Mammary epithelial cell (primary cell): ENCODE measurements around the gene RPS6KA2.

Source experiments
- EZH2 ChIP-seq: IDR thresholded peaks from 2 replicates; pipeline ENCODE4 v1.6.1; 2012; ENCODE audit warnings: low read length, inconsistent platforms, borderline replicate concordance
- TF ChIP-seq, protein P1 (sequence below), 2 donors: IDR thresholded peaks in 1 of 2; conservative IDR thresholded peaks in 1 of 2; 2 replicates each; pipeline ENCODE4 v1.5.1; 2011 to 2012; ENCODE audit warnings: inconsistent platforms in 2 of 2, low read length in 2 of 2, mild to moderate bottlenecking in 2 of 2, control low read depth in 1 of 2, low read depth in 1 of 2; ENCODE audit not compliant: insufficient read depth in 1 of 2; ENCODE audit errors: extremely low read depth in 1 of 2

DNA sequence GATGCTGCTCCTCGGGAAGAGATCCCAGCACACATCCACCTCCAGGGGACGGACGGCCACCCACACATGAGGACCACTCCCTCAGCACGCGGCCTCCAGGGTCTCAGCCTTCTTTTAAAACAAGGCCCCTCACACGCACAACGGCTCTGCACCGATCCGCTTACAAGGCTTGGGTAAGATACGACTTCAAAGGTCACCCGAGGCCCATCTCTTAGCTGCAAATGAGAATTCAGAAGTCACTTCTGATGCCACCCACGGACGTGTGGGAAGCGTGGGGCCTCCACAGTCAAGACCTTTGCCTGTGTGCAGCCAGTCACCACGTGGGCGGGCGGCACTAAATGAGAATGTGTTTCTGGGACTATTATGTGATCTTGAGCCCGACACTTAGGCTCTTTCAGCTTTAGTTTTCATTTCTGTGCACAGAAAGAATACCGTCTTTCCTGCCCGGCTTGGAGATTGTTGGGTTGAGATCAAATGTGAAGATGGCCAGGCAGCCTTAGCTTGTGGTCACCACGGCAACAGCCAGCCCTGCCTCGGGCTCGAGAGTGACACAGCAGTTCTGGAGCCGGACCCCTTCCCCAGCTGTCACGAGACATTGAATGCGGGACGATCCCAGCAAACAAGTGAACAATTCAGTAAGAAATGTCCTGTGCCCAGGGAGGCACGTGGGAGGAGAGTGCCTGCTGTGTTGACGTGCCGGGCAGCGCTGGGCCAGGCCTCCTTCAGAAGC, 132.1 kb downstream of the RPS6KA2 start:
- TF ChIP-seq, protein P1, sequence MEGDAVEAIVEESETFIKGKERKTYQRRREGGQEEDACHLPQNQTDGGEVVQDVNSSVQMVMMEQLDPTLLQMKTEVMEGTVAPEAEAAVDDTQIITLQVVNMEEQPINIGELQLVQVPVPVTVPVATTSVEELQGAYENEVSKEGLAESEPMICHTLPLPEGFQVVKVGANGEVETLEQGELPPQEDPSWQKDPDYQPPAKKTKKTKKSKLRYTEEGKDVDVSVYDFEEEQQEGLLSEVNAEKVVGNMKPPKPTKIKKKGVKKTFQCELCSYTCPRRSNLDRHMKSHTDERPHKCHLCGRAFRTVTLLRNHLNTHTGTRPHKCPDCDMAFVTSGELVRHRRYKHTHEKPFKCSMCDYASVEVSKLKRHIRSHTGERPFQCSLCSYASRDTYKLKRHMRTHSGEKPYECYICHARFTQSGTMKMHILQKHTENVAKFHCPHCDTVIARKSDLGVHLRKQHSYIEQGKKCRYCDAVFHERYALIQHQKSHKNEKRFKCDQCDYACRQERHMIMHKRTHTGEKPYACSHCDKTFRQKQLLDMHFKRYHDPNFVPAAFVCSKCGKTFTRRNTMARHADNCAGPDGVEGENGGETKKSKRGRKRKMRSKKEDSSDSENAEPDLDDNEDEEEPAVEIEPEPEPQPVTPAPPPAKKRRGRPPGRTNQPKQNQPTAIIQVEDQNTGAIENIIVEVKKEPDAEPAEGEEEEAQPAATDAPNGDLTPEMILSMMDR (conservative IDR thresholded peaks at IDR 0.05 in 1 of 2, IDR thresholded peaks at IDR 0.05 in 1 of 2; ENCODE audit: extremely low read depth in 1 of 2, insufficient read depth in 1 of 2, low read depth in 1 of 2, low read length in 2 of 2) = no peak
- no peak for TF ChIP-seq EZH2
